ENCODE data around the gene PARVA. TPM values are rescaled to one million over a fixed set of nuclear protein-coding genes. Genes with fewer than 3 reads are reported as not detected.

The PARVA gene
- total RNA-seq, 1 experiment from 2014 or later: 29.1 TPM

DNA sequence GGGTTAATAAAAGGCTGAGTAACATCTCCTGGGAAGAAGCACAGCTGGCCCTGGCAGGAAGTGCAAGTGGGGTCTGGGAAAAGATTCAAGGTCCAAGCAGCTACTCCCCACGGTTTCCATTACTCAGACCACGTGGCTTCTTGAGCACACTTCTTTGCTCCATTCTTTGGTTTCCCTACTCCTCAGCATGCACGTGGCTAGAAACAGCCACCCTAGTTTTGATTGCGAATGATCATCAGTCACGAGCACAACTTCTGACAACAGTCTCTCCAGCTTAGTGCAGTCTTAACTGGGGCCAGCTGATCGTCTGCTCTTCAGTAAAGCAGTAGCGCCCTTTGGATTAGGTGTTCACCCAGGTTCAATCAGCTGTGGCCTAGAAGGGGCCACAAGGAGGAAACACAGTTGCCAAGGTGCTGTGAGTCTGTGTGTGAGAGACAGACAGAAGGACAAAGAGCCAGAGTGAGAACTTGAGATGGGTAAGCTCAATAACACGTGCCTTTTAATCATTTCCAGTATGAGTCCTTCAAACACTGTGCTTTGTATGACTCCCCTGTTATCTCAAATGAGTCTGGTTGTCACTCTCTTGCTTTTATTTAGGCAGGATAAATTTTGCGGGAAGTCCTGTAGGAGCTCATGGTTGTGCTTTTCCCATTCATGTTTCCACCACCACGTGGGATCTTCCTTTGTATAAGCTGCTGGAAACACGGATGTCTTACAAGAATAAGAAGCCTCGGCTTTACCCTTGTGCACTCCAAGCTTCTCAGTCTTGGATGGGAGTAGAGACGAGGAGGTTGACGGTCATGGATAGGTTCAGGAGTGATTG lies 901 bp upstream of the PARVA start:
- ChIA-PET POLR2A (no interaction called here), CTCF (interaction anchor here (0.6 to 0.8 kb wide), 2 partner anchors 46 to 239 kb away, joined by 3 to 6 read pairs; no protein-coding TSS in a partner anchor)
- DNase-seq (ENCODE audit: low read depth, low spot score) (no peak), ATAC-seq (no peak)
- Histone ChIP-seq H3K4me1 (ENCODE audit: control insufficient read depth, insufficient read depth, low read length) (peaks cover 6% of the 10 kb centered on the region), H3K27ac (ENCODE audit: low read length) (peak overlapping the region; percentile 77), H3K4me3 (ENCODE audit: low read depth in 2 of 2, low read length in 2 of 2) (peak overlapping the region in 1 of 2 experiments; percentile 59; a peak in 1 of 4 replicates), H3K36me3 (ENCODE audit: control insufficient read depth, insufficient read depth, low read length) (no peaks in the 10 kb centered on the region), H3K27me3 (ENCODE audit: control insufficient read depth, insufficient read depth, low read length) (no peaks in the 10 kb centered on the region), H3K9me3 (ENCODE audit: control insufficient read depth, insufficient read depth, low read depth, low read length) (no peaks in the 10 kb centered on the region)
- TF ChIP-seq TCF7L2 (IDR thresholded peaks at IDR 0.05; ENCODE audit: low read depth, low read length): no peak
- BruUV-seq (replicated peaks): no TSS peak
- intact Hi-C loops (cut with micrococcal nuclease; ENCODE audit: unreplicated experiment): no loop called here
- in situ Hi-C loops (cut with HindIII; ENCODE audit: low pct_unique_long_range_greater_than_20kb, low sequenced_read_pairs): no loop called here

DNA sequence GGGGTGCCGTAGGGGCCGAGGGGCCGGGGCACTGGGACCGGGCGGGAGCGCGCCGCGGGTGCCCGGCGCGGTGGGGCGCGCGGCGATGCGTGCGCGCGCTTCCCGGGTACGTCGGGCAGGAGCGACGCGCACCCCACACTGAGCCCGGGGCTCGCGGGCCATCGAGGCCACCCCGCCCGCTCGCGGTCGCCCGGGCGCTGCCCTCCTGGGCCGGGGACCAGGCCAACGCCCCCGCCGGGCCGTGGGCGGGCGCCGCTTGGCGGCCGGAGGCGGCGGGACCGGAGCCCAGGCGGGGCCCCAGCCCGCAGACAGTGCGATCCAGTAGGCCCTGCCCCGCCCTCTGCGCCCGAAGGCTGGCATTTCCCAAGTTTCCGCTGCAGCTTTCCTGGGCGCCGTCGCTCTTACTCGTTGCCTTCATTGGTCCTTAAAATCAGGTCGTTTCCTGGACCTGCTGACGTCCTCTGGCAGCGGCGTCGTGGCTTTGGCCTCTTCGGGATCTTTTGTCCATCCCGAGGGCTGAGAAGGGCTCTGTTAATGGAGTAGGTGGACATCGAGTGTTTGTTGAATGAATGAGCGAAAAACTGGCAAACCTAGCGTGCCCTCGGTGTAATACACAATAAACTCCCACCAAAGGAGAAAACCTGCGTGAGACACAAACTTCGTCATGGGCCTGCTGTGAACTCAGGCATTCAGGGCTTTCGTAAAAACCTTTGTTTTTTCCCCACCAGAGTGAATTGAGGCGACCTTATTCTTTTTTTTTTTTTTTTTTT lies 638 bp downstream of the PARVA start:
- ChIA-PET CTCF (interaction anchor here (0.8 kb wide), 1 partner anchor 47 kb away, joined by 3 read pairs; no protein-coding TSS in a partner anchor), POLR2A (no interaction called here)
- Histone ChIP-seq H3K4me3 (ENCODE audit: low read depth in 2 of 2, low read length in 2 of 2) (peak overlapping the region; percentile 64 to 72), H3K36me3 (ENCODE audit: control insufficient read depth, insufficient read depth, low read length) (no peaks in the 10 kb centered on the region), H3K4me1 (ENCODE audit: control insufficient read depth, insufficient read depth, low read length) (peaks cover 6% of the 10 kb centered on the region), H3K27ac (ENCODE audit: low read length) (peak overlapping the region; percentile 95), H3K9me3 (ENCODE audit: control insufficient read depth, insufficient read depth, low read depth, low read length) (no peaks in the 10 kb centered on the region), H3K27me3 (ENCODE audit: control insufficient read depth, insufficient read depth, low read length) (no peaks in the 10 kb centered on the region)
- in situ Hi-C loops (cut with HindIII; ENCODE audit: low pct_unique_long_range_greater_than_20kb, low sequenced_read_pairs) (no loop called here), intact Hi-C loops (cut with micrococcal nuclease; ENCODE audit: unreplicated experiment) (no loop called here)
- peak; percentile 91 for ATAC-seq
- TF ChIP-seq SIN3A (IDR thresholded peaks at IDR 0.05; ENCODE audit: borderline replicate concordance, insufficient read depth, low read depth, low read length) (peak; percentile 56; the same call in 1 of the 2 replicates), TCF7L2 (IDR thresholded peaks at IDR 0.05; ENCODE audit: low read depth, low read length) (no peak)
- TF ChIP-seq, protein P1, sequence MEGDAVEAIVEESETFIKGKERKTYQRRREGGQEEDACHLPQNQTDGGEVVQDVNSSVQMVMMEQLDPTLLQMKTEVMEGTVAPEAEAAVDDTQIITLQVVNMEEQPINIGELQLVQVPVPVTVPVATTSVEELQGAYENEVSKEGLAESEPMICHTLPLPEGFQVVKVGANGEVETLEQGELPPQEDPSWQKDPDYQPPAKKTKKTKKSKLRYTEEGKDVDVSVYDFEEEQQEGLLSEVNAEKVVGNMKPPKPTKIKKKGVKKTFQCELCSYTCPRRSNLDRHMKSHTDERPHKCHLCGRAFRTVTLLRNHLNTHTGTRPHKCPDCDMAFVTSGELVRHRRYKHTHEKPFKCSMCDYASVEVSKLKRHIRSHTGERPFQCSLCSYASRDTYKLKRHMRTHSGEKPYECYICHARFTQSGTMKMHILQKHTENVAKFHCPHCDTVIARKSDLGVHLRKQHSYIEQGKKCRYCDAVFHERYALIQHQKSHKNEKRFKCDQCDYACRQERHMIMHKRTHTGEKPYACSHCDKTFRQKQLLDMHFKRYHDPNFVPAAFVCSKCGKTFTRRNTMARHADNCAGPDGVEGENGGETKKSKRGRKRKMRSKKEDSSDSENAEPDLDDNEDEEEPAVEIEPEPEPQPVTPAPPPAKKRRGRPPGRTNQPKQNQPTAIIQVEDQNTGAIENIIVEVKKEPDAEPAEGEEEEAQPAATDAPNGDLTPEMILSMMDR (IDR thresholded peaks at IDR 0.05): peak; percentile 52
- TF ChIP-seq, protein P2, sequence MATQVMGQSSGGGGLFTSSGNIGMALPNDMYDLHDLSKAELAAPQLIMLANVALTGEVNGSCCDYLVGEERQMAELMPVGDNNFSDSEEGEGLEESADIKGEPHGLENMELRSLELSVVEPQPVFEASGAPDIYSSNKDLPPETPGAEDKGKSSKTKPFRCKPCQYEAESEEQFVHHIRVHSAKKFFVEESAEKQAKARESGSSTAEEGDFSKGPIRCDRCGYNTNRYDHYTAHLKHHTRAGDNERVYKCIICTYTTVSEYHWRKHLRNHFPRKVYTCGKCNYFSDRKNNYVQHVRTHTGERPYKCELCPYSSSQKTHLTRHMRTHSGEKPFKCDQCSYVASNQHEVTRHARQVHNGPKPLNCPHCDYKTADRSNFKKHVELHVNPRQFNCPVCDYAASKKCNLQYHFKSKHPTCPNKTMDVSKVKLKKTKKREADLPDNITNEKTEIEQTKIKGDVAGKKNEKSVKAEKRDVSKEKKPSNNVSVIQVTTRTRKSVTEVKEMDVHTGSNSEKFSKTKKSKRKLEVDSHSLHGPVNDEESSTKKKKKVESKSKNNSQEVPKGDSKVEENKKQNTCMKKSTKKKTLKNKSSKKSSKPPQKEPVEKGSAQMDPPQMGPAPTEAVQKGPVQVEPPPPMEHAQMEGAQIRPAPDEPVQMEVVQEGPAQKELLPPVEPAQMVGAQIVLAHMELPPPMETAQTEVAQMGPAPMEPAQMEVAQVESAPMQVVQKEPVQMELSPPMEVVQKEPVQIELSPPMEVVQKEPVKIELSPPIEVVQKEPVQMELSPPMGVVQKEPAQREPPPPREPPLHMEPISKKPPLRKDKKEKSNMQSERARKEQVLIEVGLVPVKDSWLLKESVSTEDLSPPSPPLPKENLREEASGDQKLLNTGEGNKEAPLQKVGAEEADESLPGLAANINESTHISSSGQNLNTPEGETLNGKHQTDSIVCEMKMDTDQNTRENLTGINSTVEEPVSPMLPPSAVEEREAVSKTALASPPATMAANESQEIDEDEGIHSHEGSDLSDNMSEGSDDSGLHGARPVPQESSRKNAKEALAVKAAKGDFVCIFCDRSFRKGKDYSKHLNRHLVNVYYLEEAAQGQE (IDR thresholded peaks at IDR 0.05; ENCODE audit: insufficient read depth in 1 of 2, low read depth in 2 of 2, low read length in 1 of 2): no peak
- no TSS peak for BruUV-seq (replicated peaks)
- peak; percentile 38 for DNase-seq (ENCODE audit: low read depth, low spot score)

Data from Panc1 (cell line).